OCI-M2 (cell line): ENCODE results near the gene ZNF784.

Experiments
- DNase-seq: peaks from one replicate; lab custom pipeline; 2025; ENCODE audit not compliant: unreplicated experiment; lab: John Stamatoyannopoulos, UW

ZNF784 gene, protein sequence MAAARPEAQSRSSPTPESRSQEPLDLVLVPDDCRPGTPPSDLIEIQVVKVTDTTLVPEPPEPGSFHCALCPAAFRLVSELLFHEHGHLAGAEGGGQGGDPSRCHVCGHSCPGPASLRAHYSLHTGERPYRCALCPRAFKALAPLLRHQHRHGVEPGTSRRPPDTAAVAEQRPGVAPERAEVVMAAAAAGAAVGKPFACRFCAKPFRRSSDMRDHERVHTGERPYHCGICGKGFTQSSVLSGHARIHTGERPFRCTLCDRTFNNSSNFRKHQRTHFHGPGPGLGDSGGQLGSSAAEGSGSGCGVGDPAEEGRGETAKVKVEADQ

GRCh38 chr19:55624109-55625003 lies at the start of gene ZNF784:
ZNF784 (minus strand) TSS chr19:55624566; CDS start chr19:55624561, 5 bp downstream.
- DNase-seq = peak; percentile 87

GRCh38 chr19:55673889-55674288 lies 49.5 kb upstream of the ZNF784 start:
- peak; percentile 79 for DNase-seq

DNA sequence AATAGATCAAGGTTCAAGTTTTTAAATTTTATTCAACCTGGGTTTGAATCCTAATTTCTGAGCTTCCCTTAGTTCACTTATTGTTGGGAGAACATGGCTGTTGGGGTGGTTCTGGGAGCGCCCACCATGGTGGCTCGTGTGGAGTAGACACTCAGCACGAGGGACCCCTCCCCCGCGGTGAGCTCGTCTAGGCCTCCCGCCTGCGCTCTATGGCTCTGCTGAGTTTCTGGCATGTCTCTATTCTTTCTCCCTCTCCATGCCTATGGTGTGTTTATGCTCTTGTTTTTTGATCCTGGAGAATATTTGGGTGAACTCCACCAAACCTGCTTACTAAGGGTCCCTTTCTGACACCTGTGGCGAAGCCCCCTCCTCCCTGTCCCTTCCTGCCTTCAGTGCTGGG lies 49.1 kb upstream of the ZNF784 start:
- no peak for DNase-seq

DNA sequence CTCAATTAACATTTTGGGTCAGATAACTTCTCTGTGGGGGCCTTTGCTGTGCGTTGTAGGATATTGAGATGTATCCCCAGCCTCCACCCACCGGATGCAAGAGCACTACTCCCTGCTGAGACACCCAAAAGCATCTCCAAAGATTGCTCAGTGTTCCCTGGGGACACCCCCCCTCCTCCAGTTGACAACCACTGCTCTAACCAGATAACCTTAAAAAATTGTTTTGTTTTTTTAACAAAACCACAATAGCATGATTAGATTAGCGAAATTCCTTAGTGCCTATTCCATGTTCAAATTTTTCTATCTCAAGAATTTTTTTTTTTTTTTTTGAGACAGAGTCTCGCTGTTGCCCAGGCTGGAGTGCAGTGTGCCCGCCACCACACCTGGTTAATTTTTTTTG lies 48.1 kb upstream of the ZNF784 start:
- DNase-seq = peak; percentile 71

DNA sequence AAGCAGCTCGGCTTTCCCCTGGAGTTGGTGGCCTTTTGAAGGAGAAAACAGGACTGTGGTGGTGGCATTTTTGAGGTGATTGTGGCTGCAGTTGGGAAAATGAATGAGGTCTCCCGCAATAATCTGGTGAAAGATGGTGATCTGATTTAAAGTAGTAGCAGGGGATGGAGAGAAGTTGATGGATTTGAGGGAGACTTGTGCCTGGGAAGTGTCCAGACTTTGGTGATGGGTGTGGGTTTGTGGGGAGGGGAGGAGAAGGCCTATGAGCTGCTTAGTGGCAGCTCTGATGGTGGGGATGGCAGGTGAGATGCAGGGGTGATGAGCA lies 46.6 kb upstream of the ZNF784 start:
- DNase-seq = no peak

GRCh38 chr19:55670280-55671053 lies 46.1 kb upstream of the ZNF784 start:
- no peak for DNase-seq

- DNase-seq = no peak
Observed at GRCh38 chr19:55669418-55670279, 45.3 kb upstream of the ZNF784 start.

GRCh38 chr19:55668603-55669348 lies 44.4 kb upstream of the ZNF784 start:
- DNase-seq = no peak

DNA sequence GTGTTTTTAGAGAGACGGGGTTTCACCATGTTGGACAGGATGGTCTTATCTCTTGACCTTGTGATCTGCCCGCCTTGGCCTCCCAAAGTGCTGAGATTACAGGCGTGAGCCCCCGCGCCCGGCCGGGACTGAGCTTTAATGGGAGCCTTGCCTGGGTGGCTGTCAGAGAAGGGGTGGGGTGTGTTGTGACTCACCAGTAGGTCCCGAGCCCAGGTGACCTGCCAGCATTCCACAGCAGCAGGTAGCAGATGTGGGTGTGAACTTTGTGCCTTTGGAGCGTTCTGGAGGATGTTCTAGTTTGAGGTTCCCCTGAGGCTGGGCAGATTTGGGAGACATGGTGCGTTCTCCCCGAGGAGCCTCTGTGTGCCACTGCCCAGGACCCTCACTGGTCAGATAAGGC lies 43.6 kb upstream of the ZNF784 start:
- no peak for DNase-seq

DNA sequence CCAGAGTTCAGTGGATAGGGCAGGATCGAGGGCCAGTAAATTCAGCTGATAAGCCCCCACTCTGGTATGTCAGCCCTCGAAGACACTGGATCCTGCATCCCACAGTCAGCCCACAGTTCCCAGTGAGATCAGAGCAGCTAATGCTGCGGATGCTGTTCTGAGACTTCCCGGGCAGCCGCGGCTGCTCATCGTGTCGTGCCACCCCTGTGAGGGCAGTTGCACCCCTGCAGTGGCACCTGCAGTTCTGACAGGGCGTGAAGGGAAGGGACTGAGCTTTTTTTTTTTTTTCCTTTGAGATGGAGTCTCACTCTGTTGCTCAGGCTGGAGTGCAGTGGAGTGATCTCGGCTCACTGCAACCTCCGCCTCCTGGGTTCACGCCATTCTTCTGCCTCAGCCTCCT lies 43.1 kb upstream of the ZNF784 start:
- DNase-seq = no peak

DNA sequence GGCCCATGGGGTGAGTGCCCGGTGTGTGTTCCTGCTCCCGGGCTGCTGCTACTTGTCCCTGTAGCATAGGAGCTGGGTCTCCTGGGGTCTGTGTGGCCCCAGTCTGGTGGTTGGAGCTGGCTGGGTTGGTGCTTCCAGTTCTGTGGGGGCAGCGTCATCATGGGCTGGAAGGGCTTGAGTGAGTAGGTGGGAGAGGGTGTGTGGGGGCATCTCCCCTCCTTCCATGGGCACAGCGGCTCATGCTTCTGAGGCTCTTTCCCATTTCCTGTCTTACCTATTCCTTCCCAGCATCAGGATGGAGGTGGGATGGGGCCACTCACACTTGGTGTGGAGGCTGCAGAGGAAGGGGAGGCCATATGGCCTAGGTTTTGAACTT lies 42.6 kb upstream of the ZNF784 start:
- DNase-seq = no peak

GRCh38 chr19:55666343-55667005 lies 42.1 kb upstream of the ZNF784 start:
- no peak for DNase-seq

- no peak for DNase-seq
Observed at GRCh38 chr19:55663846-55664536, 39.6 kb upstream of the ZNF784 start.

GRCh38 chr19:55661826-55662225 lies 37.5 kb upstream of the ZNF784 start:
- DNase-seq = no peak

DNA sequence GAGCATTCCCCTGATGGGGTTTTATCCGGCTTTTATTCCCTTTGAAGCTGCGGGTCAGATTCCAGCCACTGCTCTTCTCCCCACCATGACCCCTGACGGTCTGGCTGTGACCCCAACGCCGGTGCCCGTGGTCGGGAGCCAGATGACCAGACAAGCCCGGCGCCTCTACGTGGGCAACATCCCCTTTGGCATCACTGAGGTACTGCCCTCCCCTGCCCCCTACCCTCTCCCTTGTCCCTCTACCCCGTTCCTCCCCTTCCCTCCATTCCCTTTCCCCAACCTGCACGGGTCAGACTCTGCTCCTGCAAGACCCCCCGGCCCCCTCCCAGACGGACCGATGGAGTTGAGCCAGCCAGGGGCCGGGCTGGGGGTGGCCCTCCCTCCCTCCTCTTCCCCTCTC lies 36.6 kb upstream of the ZNF784 start:
- no peak for DNase-seq

DNA sequence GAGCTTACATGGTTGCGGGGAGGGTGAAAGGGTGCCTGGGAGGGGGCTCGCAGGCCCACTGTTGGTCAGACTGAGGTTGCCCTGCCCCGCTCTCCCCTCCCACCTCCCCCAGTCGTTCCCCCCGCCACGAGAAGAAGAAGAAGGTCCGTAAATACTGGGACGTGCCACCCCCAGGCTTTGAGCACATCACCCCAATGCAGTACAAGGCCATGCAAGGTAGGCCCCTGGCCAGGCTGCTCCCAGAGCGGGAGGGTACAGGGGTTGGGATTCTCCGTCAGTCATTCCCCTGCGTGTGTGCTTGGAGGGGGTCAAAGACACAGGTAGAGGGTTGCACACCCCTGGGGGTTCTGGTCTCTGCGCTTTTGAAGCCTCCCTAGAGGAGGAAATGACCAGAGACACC lies 36.0 kb upstream of the ZNF784 start:
- DNase-seq = no peak

- no peak for DNase-seq
Observed at GRCh38 chr19:55659822-55660221, 35.5 kb upstream of the ZNF784 start.

DNA sequence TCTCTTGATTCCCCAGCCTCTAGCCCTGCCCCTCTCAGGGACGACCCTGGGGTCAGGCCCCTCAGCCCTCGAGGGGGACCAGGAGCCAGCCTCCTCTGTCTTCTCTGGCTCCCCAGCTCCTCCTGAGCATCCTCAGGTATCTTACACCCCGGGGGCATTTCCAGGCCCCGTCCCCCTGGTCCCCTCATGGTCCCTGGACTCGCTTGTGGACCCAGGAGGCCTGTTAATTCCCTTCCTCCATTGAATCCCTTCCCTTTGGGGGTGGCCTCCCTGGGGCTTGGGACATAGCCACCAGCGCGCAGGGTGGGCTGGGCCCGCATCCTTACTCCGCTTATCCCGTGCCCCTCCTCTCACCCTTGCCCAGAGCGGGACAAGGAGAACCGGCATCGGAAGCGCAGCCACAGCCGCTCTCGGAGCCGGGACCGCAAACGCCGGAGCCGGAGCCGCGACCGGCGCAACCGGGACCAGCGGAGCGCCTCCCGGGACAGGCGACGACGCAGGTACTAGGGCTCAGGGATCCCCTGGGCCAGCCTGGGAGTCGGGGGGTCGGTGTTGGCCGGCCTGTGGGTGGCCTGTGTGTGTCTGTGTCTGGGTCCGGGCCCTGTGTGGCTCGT lies 34.6 kb upstream of the ZNF784 start:
- no peak for DNase-seq
